ENCODE data around the gene DRAP1. TPM values are rescaled to one million over a fixed set of nuclear protein-coding genes. Genes with fewer than 3 reads are reported as not detected.

The DRAP1 gene
- total RNA-seq, 1 experiment from 2014 or later = 105 TPM

DNA sequence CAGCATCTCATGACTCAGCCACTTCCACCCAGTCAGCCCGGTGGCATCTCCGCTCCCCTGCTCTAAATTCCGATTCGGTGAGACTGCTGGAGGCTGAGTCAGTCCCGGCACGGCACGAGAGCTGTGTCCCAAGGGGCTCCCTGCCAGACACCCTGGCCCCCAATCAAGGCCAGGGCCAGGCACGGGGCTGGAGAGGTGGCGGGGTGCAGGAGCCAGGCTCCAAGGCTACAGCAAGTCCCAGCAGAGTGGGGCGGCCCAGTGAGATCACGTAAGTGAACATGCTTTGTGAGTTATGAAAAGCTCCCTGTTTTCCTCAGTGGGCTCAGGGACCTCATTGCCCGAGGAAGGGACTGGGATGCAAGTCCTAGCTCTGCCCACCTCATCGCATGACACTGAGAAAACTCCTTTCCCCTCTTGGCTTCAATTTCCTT is 3.4 kb upstream of the DRAP1 start:
- Mint-ChIP-seq H3K27me3 (ENCODE audit: low read depth) (peaks cover 11% of the 10 kb centered on the region), H3K27ac (no peak overlapping the region), H3K9me3 (no peaks in the 10 kb centered on the region; a peak in 1 of 5 replicates), H3K4me1 (peaks cover 24 to 34% of the 10 kb centered on the region in 2 experiments), H3K36me3 (ENCODE audit: insufficient read depth in 1 of 3, low read depth in 3 of 3) (peaks cover 0 to 7% (median 5%) of the 10 kb centered on the region in 3 experiments; a peak in 5 of 7 replicates), H3K4me3 (no peak overlapping the region)
- Histone ChIP-seq H3K4ac (ENCODE audit: low read depth, low read length) (no peak overlapping the region), H3K14ac (ENCODE audit: insufficient read depth, low read length) (no peak overlapping the region), H2BK12ac (ENCODE audit: insufficient read length, low read depth, low read length) (no peak overlapping the region), H2BK5ac (ENCODE audit: insufficient read length, low read length) (no peak overlapping the region), H3K23me2 (ENCODE audit: insufficient read length, low read depth, low read length, poor library complexity, severe bottlenecking) (peaks cover 11% of the 10 kb centered on the region), H3K23ac (ENCODE audit: insufficient read length, low read depth, low read length) (no peak overlapping the region), H2BK120ac (ENCODE audit: low read depth, low read length, poor library complexity, severe bottlenecking) (no peak overlapping the region), H3K27me3 (ENCODE audit: insufficient read depth, low read length) (no peaks in the 10 kb centered on the region), H4K20me1 (ENCODE audit: control insufficient read depth, insufficient read depth, insufficient read length) (no peaks in the 10 kb centered on the region), H3K4me2 (ENCODE audit: insufficient read depth, insufficient read length, low read length) (no peak overlapping the region), H4K5ac (ENCODE audit: insufficient read length, low read depth, low read length) (no peak overlapping the region), H2AFZ (ENCODE audit: low read length) (no peak overlapping the region), H3K79me1 (ENCODE audit: insufficient read depth, low read depth, low read length, poor library complexity, severe bottlenecking) (no peaks in the 10 kb centered on the region), H2AK5ac (ENCODE audit: insufficient read length, low read length) (no peak overlapping the region), H3K56ac (ENCODE audit: insufficient read length, low read depth, low read length) (no peak overlapping the region), H4K8ac (replicated peaks; ENCODE audit: insufficient read length, low read depth, low read length) (no peak overlapping the region), H4K91ac (ENCODE audit: insufficient read length, low read depth, low read length) (no peak overlapping the region), H3K4me1 (ENCODE audit: insufficient read depth, low read length) (no peaks in the 10 kb centered on the region; the same call in 1 of the 2 replicates), H3K9ac (ENCODE audit: extremely low read depth, insufficient read length, low read length) (no peak overlapping the region), H3T11ph (ENCODE audit: low read length) (no peak overlapping the region), H3K18ac (ENCODE audit: insufficient read length, low read depth, low read length) (no peak overlapping the region), H3K27ac (ENCODE audit: insufficient read length, low read depth, low read length) (no peak overlapping the region), H2BK15ac (ENCODE audit: low read depth, low read length) (no peak overlapping the region), H2BK20ac (ENCODE audit: low read depth, low read length, poor library complexity, severe bottlenecking) (no peak overlapping the region), H3K79me2 (ENCODE audit: insufficient read depth, low read length) (no peaks in the 10 kb centered on the region), H3K9me3 (ENCODE audit: control insufficient read depth, low read depth, low read length) (no peaks in the 10 kb centered on the region)
- peak; percentile 71 for DNase-seq
- TF ChIP-seq CTCF (conservative IDR thresholded peaks at IDR 0.05) = no peak
- WGBS (ENCODE audit: extremely low coverage, insufficient read length, low lambda C conversion rate) = no CpG with 5 or more reads among the region's 13 CpGs

Measured in H9 (cell line).